Calu3 (cell line): Measurements from ENCODE around the gene DRC3. TPM values are rescaled to one million over a fixed set of nuclear protein-coding genes. Genes with fewer than 3 reads are reported as not detected.

Experiments
- BruUV-seq: library from RNA; stranded (reverse); fragments of 400-500 nt; replicated peaks from 2 replicates; lab custom pipeline; 2021; lab: Mats Ljungman, UMichigan
- CTCF ChIA-PET: fragments of 300-600 bp; sonication (Branson Sonifier 250); formaldehyde crosslinking; loops from one replicate; lab custom pipeline; 2022; ENCODE audit warnings: antibody characterized with exemption; lab: Charles Lee
- DNase-seq: peaks from one replicate; pipeline ENCODE4 v3.0.0; 2022
- H3K27ac Mint-ChIP-seq: one replicate; pipeline ENCODE4 v1.8.0; 2022; ENCODE audit warnings: mixed read lengths; ENCODE audit not compliant: unreplicated experiment
- H3K27me3 Mint-ChIP-seq: one replicate; pipeline ENCODE4 v1.8.0; 2022; ENCODE audit warnings: mixed read lengths; ENCODE audit not compliant: unreplicated experiment
- H3K36me3 Mint-ChIP-seq: one replicate; pipeline ENCODE4 v1.8.0; 2022; ENCODE audit warnings: mild to moderate bottlenecking, moderate library complexity, mixed read lengths; ENCODE audit not compliant: insufficient read depth, unreplicated experiment
- H3K4me1 Mint-ChIP-seq: one replicate; pipeline ENCODE4 v1.8.0; 2022; ENCODE audit warnings: mild to moderate bottlenecking, low read depth, mixed read lengths; ENCODE audit not compliant: unreplicated experiment
- H3K4me3 Mint-ChIP-seq: one replicate; pipeline ENCODE4 v1.8.0; 2022; ENCODE audit warnings: mild to moderate bottlenecking, low read depth, moderate library complexity, mixed read lengths; ENCODE audit not compliant: unreplicated experiment
- H3K9me3 Mint-ChIP-seq: one replicate; pipeline ENCODE4 v1.8.0; 2022; ENCODE audit warnings: low read depth, mixed read lengths; ENCODE audit not compliant: unreplicated experiment
- CTCF ChIP-seq: fragments of 200-600 bp; IDR thresholded peaks from one replicate; pipeline ENCODE4 v1.8.0; 2022; ENCODE audit warnings: antibody characterized with exemption; ENCODE audit not compliant: unreplicated experiment
- intact Hi-C: fragments of 100-400 bp; cut with micrococcal nuclease; formaldehyde crosslinking; loops from one replicate; pipeline ENCODE4 v1.10.0; 2022; ENCODE audit not compliant: unreplicated experiment
- total RNA-seq: library from RNA; stranded (reverse); gene quantifications from 2 replicates; pipeline ENCODE4 v1.2.3, GENCODE V29; 2022

Gene DRC3
- total RNA-seq, 1 experiment from 2014 or later, result 2.8 TPM

GRCh38 chr17:18009609-18010420 is 37.2 kb downstream of the DRC3 start:
- CTCF ChIA-PET, result no interaction called here
- H3K27me3 Mint-ChIP-seq, result no peaks in the 10 kb centered on the region
- no peak overlapping the region for H3K27ac Mint-ChIP-seq
- no peaks in the 10 kb centered on the region for H3K9me3 Mint-ChIP-seq
- intact Hi-C loops, result no loop called here
- no peak overlapping the region for H3K4me3 Mint-ChIP-seq
- no peak for DNase-seq
- no peak for TF ChIP-seq CTCF
- no peaks in the 10 kb centered on the region for H3K4me1 Mint-ChIP-seq
- H3K36me3 Mint-ChIP-seq, result peaks cover 4% of the 10 kb centered on the region
- no TSS peak for BruUV-seq

- CTCF ChIA-PET, result interaction anchor here (0.6 kb wide), 1 partner anchor 134 kb away, joined by 3 read pairs; no protein-coding TSS in a partner anchor
- H3K36me3 Mint-ChIP-seq, result peaks cover 4% of the 10 kb centered on the region
Measured at GRCh38 chr17:18011286-18011685, 38.6 kb downstream of the DRC3 start.

GRCh38 chr17:18014006-18014405 is 41.3 kb downstream of the DRC3 start:
- TF ChIP-seq CTCF, result no peak
- Mint-ChIP-seq H3K4me1 (no peaks in the 10 kb centered on the region), H3K9me3 (no peaks in the 10 kb centered on the region), H3K36me3 (no peaks in the 10 kb centered on the region), H3K4me3 (no peak overlapping the region), H3K27ac (no peak overlapping the region), H3K27me3 (no peaks in the 10 kb centered on the region)
- DNase-seq, result no peak
- no TSS peak for BruUV-seq
- intact Hi-C loops, result no loop called here
- CTCF ChIA-PET, result no interaction called here

More at GRCh38 chr17:18011286-18011685, 38.6 kb downstream of the DRC3 start:
- H3K27ac Mint-ChIP-seq, result no peak overlapping the region
- no peak for DNase-seq
- no peak overlapping the region for H3K4me3 Mint-ChIP-seq
- H3K9me3 Mint-ChIP-seq, result no peaks in the 10 kb centered on the region
- TF ChIP-seq CTCF, result no peak
- no peaks in the 10 kb centered on the region for H3K27me3 Mint-ChIP-seq
- H3K4me1 Mint-ChIP-seq, result no peaks in the 10 kb centered on the region
- BruUV-seq, result no TSS peak
- intact Hi-C loops, result no loop called here

- no peaks in the 10 kb centered on the region for H3K9me3 Mint-ChIP-seq
- no peak overlapping the region for H3K4me3 Mint-ChIP-seq
- BruUV-seq, result no TSS peak
- no peaks in the 10 kb centered on the region for H3K4me1 Mint-ChIP-seq
- CTCF ChIA-PET, result no interaction called here
- no peaks in the 10 kb centered on the region for H3K27me3 Mint-ChIP-seq
- DNase-seq, result no peak
- TF ChIP-seq CTCF, result no peak
- H3K36me3 Mint-ChIP-seq, result no peaks in the 10 kb centered on the region
- intact Hi-C loops, result no loop called here
- no peak overlapping the region for H3K27ac Mint-ChIP-seq
Measured at GRCh38 chr17:18015593-18015992, 42.9 kb downstream of the DRC3 start.
